Measurements from ENCODE around the gene WIPF3. TPM values are rescaled to one million over a fixed set of nuclear protein-coding genes. Genes with fewer than 3 reads are reported as not detected.

The WIPF3 gene
- total and polyA plus RNA-seq, 10 of the 15 experiments (the other 5 are each of a cell fraction or from before 2014, with no cell fraction given) = 0.03 to 0.05 TPM; not detected in 8

GRCh38 chr7:29797112-29797944 lies 9.0 kb upstream of the WIPF3 start (continued):
- TF ChIP-seq SUZ12 (IDR thresholded peaks at IDR 0.05; ENCODE audit: unreplicated experiment) (no peak), BCL11A (IDR thresholded peaks at IDR 0.05; ENCODE audit: low read depth, low read length) (no peak), NR2C1 (IDR thresholded peaks at IDR 0.05) (no peak), ZZZ3 (IDR thresholded peaks at IDR 0.05; ENCODE audit: control insufficient read depth, insufficient read length, low read depth) (no peak), POLR2AphosphoS2 (IDR thresholded peaks at IDR 0.05; ENCODE audit: low read depth, low read length) (no peak), CBX5 (IDR thresholded peaks at IDR 0.05; ENCODE audit: low read depth) (no peak), PBX3 (IDR thresholded peaks at IDR 0.05; ENCODE audit: insufficient replicate concordance, low read depth, low read length) (no peak)

DNA sequence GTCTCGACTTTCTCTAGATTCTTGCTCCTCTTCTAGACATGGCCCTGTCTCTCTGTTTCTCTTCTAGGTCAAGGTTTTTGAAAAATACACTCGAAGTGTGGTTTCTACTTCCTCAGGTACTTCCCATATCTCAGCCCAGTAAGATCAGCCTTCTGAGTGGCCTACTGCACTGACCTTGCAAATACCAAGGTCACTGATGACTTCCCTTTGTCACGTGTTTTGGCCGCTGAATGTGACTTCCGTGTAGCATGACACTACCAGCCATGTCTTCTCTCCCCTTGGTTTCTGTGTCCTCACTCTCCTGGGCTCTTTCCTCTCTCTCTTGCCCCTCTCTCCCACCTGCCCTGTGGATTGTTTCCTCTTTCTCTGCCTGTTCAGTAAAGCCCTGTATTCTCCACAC lies 7.9 kb upstream of the WIPF3 start:
- FAIRE-seq (no peak), DNase-seq (ENCODE audit: low read depth, low spot score) (no peak), ATAC-seq (no peak)
- ChIA-PET CTCF (no interaction called here), SMC1A (ENCODE audit: uncharacterized antibody, unreplicated experiment) (no interaction called here), POLR2A (no interaction called here), RAD21 (ENCODE audit: unreplicated experiment) (no interaction called here)
- in situ Hi-C loops (cut with MboI) (no loop called here), intact Hi-C loops (cut with micrococcal nuclease; ENCODE audit: unreplicated experiment) (no loop called here)
- TF ChIP-seq CHD2 (IDR thresholded peaks at IDR 0.05; ENCODE audit: borderline replicate concordance, low read depth, low read length) = no peak
- TF ChIP-seq IRF4 (IDR thresholded peaks at IDR 0.05; ENCODE audit: low read depth, low read length) = no peak
- no peak for TF ChIP-seq USF2 (IDR thresholded peaks at IDR 0.05; ENCODE audit: borderline replicate concordance, low read depth, low read length)
- no peak for TF ChIP-seq ZNF384 (IDR thresholded peaks at IDR 0.05; ENCODE audit: borderline replicate concordance, low read depth, low read length)
- TF ChIP-seq, protein P1, sequence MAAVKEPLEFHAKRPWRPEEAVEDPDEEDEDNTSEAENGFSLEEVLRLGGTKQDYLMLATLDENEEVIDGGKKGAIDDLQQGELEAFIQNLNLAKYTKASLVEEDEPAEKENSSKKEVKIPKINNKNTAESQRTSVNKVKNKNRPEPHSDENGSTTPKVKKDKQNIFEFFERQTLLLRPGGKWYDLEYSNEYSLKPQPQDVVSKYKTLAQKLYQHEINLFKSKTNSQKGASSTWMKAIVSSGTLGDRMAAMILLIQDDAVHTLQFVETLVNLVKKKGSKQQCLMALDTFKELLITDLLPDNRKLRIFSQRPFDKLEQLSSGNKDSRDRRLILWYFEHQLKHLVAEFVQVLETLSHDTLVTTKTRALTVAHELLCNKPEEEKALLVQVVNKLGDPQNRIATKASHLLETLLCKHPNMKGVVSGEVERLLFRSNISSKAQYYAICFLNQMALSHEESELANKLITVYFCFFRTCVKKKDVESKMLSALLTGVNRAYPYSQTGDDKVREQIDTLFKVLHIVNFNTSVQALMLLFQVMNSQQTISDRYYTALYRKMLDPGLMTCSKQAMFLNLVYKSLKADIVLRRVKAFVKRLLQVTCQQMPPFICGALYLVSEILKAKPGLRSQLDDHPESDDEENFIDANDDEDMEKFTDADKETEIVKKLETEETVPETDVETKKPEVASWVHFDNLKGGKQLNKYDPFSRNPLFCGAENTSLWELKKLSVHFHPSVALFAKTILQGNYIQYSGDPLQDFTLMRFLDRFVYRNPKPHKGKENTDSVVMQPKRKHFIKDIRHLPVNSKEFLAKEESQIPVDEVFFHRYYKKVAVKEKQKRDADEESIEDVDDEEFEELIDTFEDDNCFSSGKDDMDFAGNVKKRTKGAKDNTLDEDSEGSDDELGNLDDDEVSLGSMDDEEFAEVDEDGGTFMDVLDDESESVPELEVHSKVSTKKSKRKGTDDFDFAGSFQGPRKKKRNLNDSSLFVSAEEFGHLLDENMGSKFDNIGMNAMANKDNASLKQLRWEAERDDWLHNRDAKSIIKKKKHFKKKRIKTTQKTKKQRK (IDR thresholded peaks at IDR 0.05; ENCODE audit: low read depth, low read length) = no peak
- TF ChIP-seq, protein P2, sequence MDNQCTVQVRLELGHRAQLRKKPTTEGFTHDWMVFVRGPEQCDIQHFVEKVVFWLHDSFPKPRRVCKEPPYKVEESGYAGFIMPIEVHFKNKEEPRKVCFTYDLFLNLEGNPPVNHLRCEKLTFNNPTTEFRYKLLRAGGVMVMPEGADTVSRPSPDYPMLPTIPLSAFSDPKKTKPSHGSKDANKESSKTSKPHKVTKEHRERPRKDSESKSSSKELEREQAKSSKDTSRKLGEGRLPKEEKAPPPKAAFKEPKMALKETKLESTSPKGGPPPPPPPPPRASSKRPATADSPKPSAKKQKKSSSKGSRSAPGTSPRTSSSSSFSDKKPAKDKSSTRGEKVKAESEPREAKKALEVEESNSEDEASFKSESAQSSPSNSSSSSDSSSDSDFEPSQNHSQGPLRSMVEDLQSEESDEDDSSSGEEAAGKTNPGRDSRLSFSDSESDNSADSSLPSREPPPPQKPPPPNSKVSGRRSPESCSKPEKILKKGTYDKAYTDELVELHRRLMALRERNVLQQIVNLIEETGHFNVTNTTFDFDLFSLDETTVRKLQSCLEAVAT (IDR thresholded peaks at IDR 0.05) = no peak
- no peak for TF ChIP-seq GATAD2B (conservative IDR thresholded peaks at IDR 0.05; ENCODE audit: low read depth)
- no peak for TF ChIP-seq PAX5 (IDR thresholded peaks at IDR 0.05; ENCODE audit: borderline replicate concordance, low read depth, low read length)
- Histone ChIP-seq H3K9me3 (replicated peaks; ENCODE audit: control insufficient read depth, insufficient read depth, low read length) (no peaks in the 10 kb centered on the region), H4K20me1 (ENCODE audit: control insufficient read depth, insufficient read depth) (no peaks in the 10 kb centered on the region), H3K4me2 (ENCODE audit: control insufficient read depth, insufficient read depth) (no peak overlapping the region), H3K27ac (ENCODE audit: control insufficient read depth, insufficient read depth) (no peak overlapping the region), H3K79me2 (ENCODE audit: control insufficient read depth, insufficient read depth, low read length) (no peaks in the 10 kb centered on the region), H3K27me3 (replicated peaks in 1 of 2; ENCODE audit: control insufficient read depth in 2 of 2, insufficient read depth in 2 of 2, low read length in 1 of 2) (no peaks in the 10 kb centered on the region; a peak in 2 of 4 replicates), H3K4me3 (no peak overlapping the region), H3K9ac (ENCODE audit: control insufficient read depth, insufficient read depth, low read length) (no peak overlapping the region), H2AFZ (ENCODE audit: control insufficient read depth, low read depth, low read length) (no peak overlapping the region), H3K4me1 (ENCODE audit: control insufficient read depth, insufficient read depth, low read length) (no peaks in the 10 kb centered on the region), H3K36me3 (ENCODE audit: control insufficient read depth in 2 of 2, insufficient read depth in 2 of 2, low read length in 1 of 2) (no peaks in the 10 kb centered on the region)
- WGBS (ENCODE audit: insufficient coverage, insufficient replicate concordance, low lambda C conversion rate, missing lambda C conversion rate) = 38% methylated on average over 5 of the region's 5 CpGs
- no TSS peak for BruUV-seq (replicated peaks)

Measured in GM12878 (cell line).